Caco-2 (cell line): ENCODE data around the gene MAST4. TPM values are rescaled to one million over a fixed set of nuclear protein-coding genes. Genes with fewer than 3 reads are reported as not detected.

Experiments used
- BruUV-seq: library from RNA; stranded (reverse); fragments of 400-500 nt; replicated peaks from 2 replicates; lab custom pipeline; 2021; lab: Mats Ljungman, UMichigan
- CTCF ChIA-PET: fragments of 300-600 bp; sonication (Branson Sonifier 250); formaldehyde crosslinking; loops from one replicate; lab custom pipeline; 2022; ENCODE audit warnings: antibody characterized with exemption; lab: Charles Lee
- POLR2A ChIA-PET: fragments of 300-600 bp; sonication (Branson Sonifier 250); formaldehyde crosslinking; loops from one replicate; lab custom pipeline; 2022; ENCODE audit warnings: antibody characterized with exemption; lab: Charles Lee
- DNase-seq, 2 experiments: peaks; one replicate each; pipeline versions ENCODE4 v3.0.0 to v3.0.0-alpha.2; 2020 to 2022
- H3K27me3 ChIP-seq: replicated peaks from 2 replicates; pipeline ENCODE4 v1.6.0; 2011; ENCODE audit warnings: low read length; ENCODE audit not compliant: control insufficient read depth, insufficient read depth
- H3K36me3 ChIP-seq: 2 replicates; pipeline ENCODE4 v1.5.1; 2011; ENCODE audit warnings: low read length; ENCODE audit not compliant: control insufficient read depth, insufficient read depth
- H3K4me1 ChIP-seq: fragments of 250-450 bp; sonication (Bioruptor Pico); 2 replicates; pipeline ENCODE4 v1.5.1; 2020; ENCODE audit warnings: mild to moderate bottlenecking
- H3K4me3 ChIP-seq: 2 replicates; pipeline ENCODE4 v1.5.1; 2011; ENCODE audit warnings: low read depth, mild to moderate bottlenecking, control low read depth, low read length
- H3K9me3 ChIP-seq: fragments of 250-450 bp; sonication (Bioruptor Pico); 2 replicates; pipeline ENCODE4 v1.5.1; 2020; ENCODE audit warnings: mild to moderate bottlenecking, moderate library complexity
- H3K27ac Mint-ChIP-seq: one replicate; pipeline ENCODE4 v1.8.0; 2022; ENCODE audit warnings: mixed read lengths; ENCODE audit not compliant: unreplicated experiment
- H3K27me3 Mint-ChIP-seq: one replicate; pipeline ENCODE4 v1.8.0; 2022; ENCODE audit warnings: mixed read lengths; ENCODE audit not compliant: insufficient read depth, unreplicated experiment
- H3K36me3 Mint-ChIP-seq: one replicate; pipeline ENCODE4 v1.8.0; 2022; ENCODE audit warnings: mild to moderate bottlenecking, mixed read lengths; ENCODE audit not compliant: insufficient read depth, unreplicated experiment
- H3K4me1 Mint-ChIP-seq: one replicate; pipeline ENCODE4 v1.8.0; 2022; ENCODE audit warnings: low read depth, mixed read lengths; ENCODE audit not compliant: unreplicated experiment
- H3K4me3 Mint-ChIP-seq: one replicate; pipeline ENCODE4 v1.8.0; 2022; ENCODE audit warnings: mild to moderate bottlenecking, moderate library complexity, mixed read lengths; ENCODE audit not compliant: unreplicated experiment
- H3K9me3 Mint-ChIP-seq: one replicate; pipeline ENCODE4 v1.8.0; 2022; ENCODE audit warnings: mixed read lengths; ENCODE audit not compliant: unreplicated experiment
- CTCF ChIP-seq, 2 experiments: fragments of 200-600 bp in 1 of 2; IDR thresholded peaks; 1 replicate in 1 of 2; 2 replicates in 1 of 2; pipeline versions ENCODE4 v1.5.1 to v1.8.0; 2011 to 2022; ENCODE audit warnings: antibody characterized with exemption in 1 of 2, control low read depth in 1 of 2, inconsistent platforms in 1 of 2, low read depth in 1 of 2, low read length in 1 of 2, mild to moderate bottlenecking in 1 of 2, moderate library complexity in 1 of 2; ENCODE audit not compliant: insufficient read depth in 1 of 2, severe bottlenecking in 1 of 2, unreplicated experiment in 1 of 2
- intact Hi-C: fragments of 100-400 bp; cut with micrococcal nuclease; formaldehyde crosslinking; loops from one replicate; pipeline ENCODE4 v1.10.0; 2022; ENCODE audit not compliant: unreplicated experiment
- total RNA-seq: library from RNA; stranded (reverse); gene quantifications from 2 replicates; pipeline ENCODE4 v1.2.3, GENCODE V29; 2022

Gene MAST4
- total RNA-seq, 1 experiment from 2014 or later = 17.8 TPM

GRCh38 chr5:67031692-67032091 is 435.5 kb downstream of the MAST4 start:
- BruUV-seq = no TSS peak
- Mint-ChIP-seq H3K27ac (no peak overlapping the region), H3K27me3 (no peaks in the 10 kb centered on the region), H3K9me3 (no peaks in the 10 kb centered on the region), H3K4me1 (peaks cover 50% of the 10 kb centered on the region), H3K36me3 (peaks cover 11% of the 10 kb centered on the region), H3K4me3 (no peak overlapping the region)
- intact Hi-C loops = no loop called here
- Histone ChIP-seq H3K9me3 (no peaks in the 10 kb centered on the region), H3K4me3 (no peak overlapping the region), H3K4me1 (peaks cover 61% of the 10 kb centered on the region), H3K36me3 (no peaks in the 10 kb centered on the region; the same call in 1 of the 2 replicates), H3K27me3 (no peaks in the 10 kb centered on the region)
- no peak for TF ChIP-seq CTCF (IDR thresholded peaks at IDR 0.05; ENCODE audit: insufficient read depth in 1 of 2, low read depth in 1 of 2, low read length in 1 of 2, severe bottlenecking in 1 of 2, unreplicated experiment in 1 of 2)
- POLR2A ChIA-PET = no interaction called here
- no peak for DNase-seq
- CTCF ChIA-PET = no interaction called here

GRCh38 chr5:67032921-67033664 is 436.9 kb downstream of the MAST4 start:
- no peaks in the 10 kb centered on the region; the same call in 1 of the 2 replicates for H3K36me3 ChIP-seq
- H3K27ac Mint-ChIP-seq = peak overlapping the region; percentile 86
- no TSS peak for BruUV-seq
- no peaks in the 10 kb centered on the region for H3K9me3 Mint-ChIP-seq
- intact Hi-C loops = no loop called here
- ChIA-PET CTCF (interaction anchor here (0.6 to 1.0 kb wide), 2 partner anchors 56 to 123 kb away, joined by 3 to 5 read pairs; no protein-coding TSS in a partner anchor), POLR2A (interaction anchor here (0.7 to 1.2 kb wide), 2 partner anchors 10 to 32 kb away, joined by 3 to 4 read pairs; no protein-coding TSS in a partner anchor)
- no peaks in the 10 kb centered on the region for H3K27me3 ChIP-seq
- H3K4me3 Mint-ChIP-seq = no peak overlapping the region
- H3K4me1 ChIP-seq = peaks cover 58% of the 10 kb centered on the region
- peaks cover 11% of the 10 kb centered on the region for H3K36me3 Mint-ChIP-seq
- H3K4me1 Mint-ChIP-seq = peaks cover 46% of the 10 kb centered on the region
- H3K4me3 ChIP-seq = no peak overlapping the region
- no peak for DNase-seq
- no peak for TF ChIP-seq CTCF (IDR thresholded peaks at IDR 0.05; ENCODE audit: insufficient read depth in 1 of 2, low read depth in 1 of 2, low read length in 1 of 2, severe bottlenecking in 1 of 2, unreplicated experiment in 1 of 2)
- H3K9me3 ChIP-seq = no peaks in the 10 kb centered on the region
- no peaks in the 10 kb centered on the region for H3K27me3 Mint-ChIP-seq

- H3K4me3 Mint-ChIP-seq = peak overlapping the region; percentile 27
- CTCF ChIA-PET = interaction anchor here (1.0 kb wide), 1 partner anchor 55 kb away, joined by 3 read pairs; no protein-coding TSS in a partner anchor
Observed at GRCh38 chr5:67033880-67034651, 437.9 kb downstream of the MAST4 start.

More at GRCh38 chr5:67033880-67034651, 437.9 kb downstream of the MAST4 start:
- POLR2A ChIA-PET = interaction anchor here (0.7 to 1.2 kb wide), 2 partner anchors 10 to 33 kb away, joined by 3 to 4 read pairs; no protein-coding TSS in a partner anchor
- Mint-ChIP-seq H3K27ac (peak overlapping the region; percentile 86), H3K9me3 (no peaks in the 10 kb centered on the region), H3K36me3 (peaks cover 6% of the 10 kb centered on the region), H3K27me3 (no peaks in the 10 kb centered on the region), H3K4me1 (peaks cover 43% of the 10 kb centered on the region)
- no peak for TF ChIP-seq CTCF (IDR thresholded peaks at IDR 0.05; ENCODE audit: insufficient read depth in 1 of 2, low read depth in 1 of 2, low read length in 1 of 2, severe bottlenecking in 1 of 2, unreplicated experiment in 1 of 2)
- H3K4me1 ChIP-seq = peaks cover 65% of the 10 kb centered on the region
- DNase-seq = peak; percentile 64 to 65
- no peaks in the 10 kb centered on the region for H3K36me3 ChIP-seq
- H3K4me3 ChIP-seq = no peak overlapping the region
- no peaks in the 10 kb centered on the region for H3K9me3 ChIP-seq
- no peaks in the 10 kb centered on the region for H3K27me3 ChIP-seq
- intact Hi-C loops = loop anchor here (1.0 kb wide), 2 partner anchors 12 to 30 kb away; no protein-coding TSS in a partner anchor
- BruUV-seq = no TSS peak
